Endometrial microvascular endothelial cells (primary cell): ENCODE results near the gene KCNMA1. TPM values are rescaled to one million over a fixed set of nuclear protein-coding genes. Genes with fewer than 3 reads are reported as not detected.

Experiments
- in situ Hi-C: cut with HindIII; loops from 2 replicates; pipeline ENCODE4 v1.10.0; 2017; ENCODE audit warnings: low sequenced_read_pairs, low pct_unique_long_range_greater_than_20kb; ENCODE audit errors: inconsistent ontology term
- total RNA-seq: library from RNA; depleted of rRNA; stranded (reverse); fragments of >200 nt; gene quantifications from one replicate; pipeline ENCODE4 v1.2.3, GENCODE V29; 2015; ENCODE audit errors: inconsistent ontology term

Gene KCNMA1
- total RNA-seq, 1 donor from 2014 or later = 0.09 TPM

GRCh38 chr10:77220150-77220549 lies 417.5 kb downstream of the KCNMA1 start:
- in situ Hi-C loops = no loop called here

GRCh38 chr10:77219046-77219445 lies 418.6 kb downstream of the KCNMA1 start:
- in situ Hi-C loops = no loop called here

DNA sequence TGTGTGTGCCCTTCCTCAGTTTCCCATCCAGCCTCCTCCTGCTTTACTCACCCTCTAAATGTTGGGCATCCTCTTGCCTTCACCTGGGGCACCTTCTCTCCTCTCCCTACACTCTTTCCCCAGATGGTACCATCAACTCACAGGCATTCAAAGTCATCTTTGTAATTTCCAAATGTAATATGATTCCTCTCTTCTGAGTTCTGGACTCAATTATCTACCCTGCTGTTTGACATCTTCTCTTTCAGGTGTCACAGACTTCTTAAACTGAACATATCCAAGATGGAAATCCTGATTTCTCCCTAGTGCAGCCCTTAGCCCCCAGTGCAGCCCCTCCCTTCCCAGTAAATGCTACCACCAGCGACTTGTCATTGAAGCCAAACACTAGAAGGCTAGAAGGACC lies 422.8 kb downstream of the KCNMA1 start:
- in situ Hi-C loops = no loop called here

- in situ Hi-C loops = no loop called here
Measured at GRCh38 chr10:77212632-77213031, 425.0 kb downstream of the KCNMA1 start.

GRCh38 chr10:77210645-77211044 lies 427.0 kb downstream of the KCNMA1 start:
- in situ Hi-C loops = no loop called here

DNA sequence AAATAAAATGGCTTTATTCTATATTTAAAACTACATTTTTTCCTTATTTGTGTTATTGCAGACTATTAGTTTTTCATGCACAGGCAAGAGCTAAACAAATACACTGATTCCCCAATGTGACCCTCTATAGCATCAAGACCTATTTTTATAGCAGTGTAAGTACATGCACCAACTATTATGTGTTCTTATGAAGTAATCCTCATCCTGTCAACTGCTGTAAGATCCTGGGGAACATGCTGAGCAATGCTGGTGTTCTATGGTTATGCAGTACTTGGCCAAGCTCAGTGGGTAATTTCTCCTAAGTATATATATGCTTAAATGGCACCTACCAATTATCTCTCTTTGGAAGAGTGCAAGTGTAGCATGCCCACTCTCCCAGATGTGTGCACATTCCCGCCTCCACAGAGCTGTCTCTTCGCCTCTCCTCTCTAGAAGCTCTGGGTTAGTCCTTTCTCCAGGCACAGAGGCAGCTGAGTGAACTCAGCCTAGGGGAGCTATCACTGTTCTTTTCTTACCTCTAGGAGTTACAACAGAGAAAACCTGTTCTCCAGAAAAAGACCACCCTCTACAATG lies 428.8 kb downstream of the KCNMA1 start:
- in situ Hi-C loops = no loop called here

DNA sequence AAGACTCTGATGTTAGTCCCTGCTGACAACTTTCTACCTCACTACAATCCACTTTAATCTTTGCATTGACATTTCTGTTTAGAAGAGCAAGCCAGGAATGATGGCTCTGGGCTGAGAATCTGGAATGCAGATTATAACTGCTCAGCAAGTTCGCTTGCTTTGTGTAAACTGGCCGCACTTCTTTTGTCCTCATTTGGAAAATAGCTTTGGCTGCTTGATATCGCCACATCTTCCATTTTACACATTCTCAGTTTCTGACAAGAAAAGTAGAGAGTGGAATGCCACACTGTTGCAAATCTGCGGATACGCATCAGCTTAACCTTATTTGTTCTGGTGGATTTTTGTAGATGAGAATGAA lies 429.8 kb downstream of the KCNMA1 start:
- in situ Hi-C loops = no loop called here

- in situ Hi-C loops = no loop called here
Measured at GRCh38 chr10:77207182-77207827, 430.3 kb downstream of the KCNMA1 start.

DNA sequence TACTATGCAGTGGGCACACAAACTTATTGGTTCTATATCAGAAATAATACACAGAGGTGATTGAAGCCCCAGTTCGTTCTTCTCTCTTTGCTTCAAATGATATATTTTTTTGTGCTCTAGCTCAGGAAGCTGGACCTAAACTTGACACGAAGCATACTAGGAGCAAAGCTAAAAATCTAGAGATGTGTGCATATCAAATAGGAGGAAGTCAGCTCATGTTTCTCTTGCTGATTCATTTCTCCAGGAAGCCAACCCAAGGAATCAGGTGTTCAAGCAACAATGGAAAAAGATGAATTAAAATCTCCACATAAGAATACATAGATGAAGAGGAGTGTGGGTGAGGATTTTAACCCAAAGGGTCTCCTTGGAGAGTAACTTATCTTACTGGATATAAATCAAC lies 432.5 kb downstream of the KCNMA1 start:
- in situ Hi-C loops = no loop called here

GRCh38 chr10:77204171-77204570 lies 433.4 kb downstream of the KCNMA1 start:
- in situ Hi-C loops = no loop called here

- in situ Hi-C loops = no loop called here
Measured at GRCh38 chr10:77202857-77203256, 434.8 kb downstream of the KCNMA1 start.

- in situ Hi-C loops = no loop called here
Measured at GRCh38 chr10:77201135-77202106, 436.2 kb downstream of the KCNMA1 start.

DNA sequence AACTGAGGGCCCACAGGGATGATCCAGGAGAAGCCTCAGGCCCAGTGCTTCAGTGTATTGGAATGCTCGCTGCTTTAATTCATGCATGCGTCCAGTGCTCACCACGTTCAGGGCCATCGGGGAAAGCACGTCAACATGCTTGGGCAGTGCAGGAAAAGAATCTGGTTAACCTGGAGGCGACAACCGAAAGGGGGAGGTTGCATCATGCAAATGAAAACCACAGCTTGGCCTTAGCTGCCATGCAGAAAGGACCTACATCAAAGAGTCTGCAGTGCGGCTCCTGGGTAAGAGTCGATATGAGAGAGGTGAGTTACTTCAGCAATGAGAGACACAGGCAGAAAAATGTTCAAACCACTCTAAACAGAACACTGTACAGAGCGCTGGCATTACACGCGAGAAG lies 440.1 kb downstream of the KCNMA1 start:
- in situ Hi-C loops = no loop called here

DNA sequence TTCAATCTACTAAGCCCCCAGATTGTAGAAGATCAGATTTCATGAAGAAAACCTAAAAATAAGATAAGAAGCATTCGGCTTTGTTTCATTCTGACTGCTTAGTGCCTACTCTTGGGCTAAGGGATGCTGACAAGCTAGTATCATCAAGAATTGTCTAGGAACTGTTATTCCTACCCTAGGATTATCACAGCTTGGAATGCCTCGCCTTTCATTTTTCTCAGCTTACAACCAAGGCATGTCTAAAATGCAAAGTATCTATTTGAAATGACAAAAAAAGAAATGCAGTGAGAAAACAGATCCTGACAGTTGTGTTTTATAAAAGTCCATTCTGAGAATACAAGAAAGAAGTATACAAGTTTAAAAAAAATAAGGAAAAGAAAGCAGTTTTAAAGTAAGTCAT lies 441.0 kb downstream of the KCNMA1 start:
- in situ Hi-C loops = no loop called here

- in situ Hi-C loops = no loop called here
Measured at GRCh38 chr10:77195101-77195500, 442.5 kb downstream of the KCNMA1 start.

- in situ Hi-C loops = no loop called here
Measured at GRCh38 chr10:77193001-77193400, 444.6 kb downstream of the KCNMA1 start.

DNA sequence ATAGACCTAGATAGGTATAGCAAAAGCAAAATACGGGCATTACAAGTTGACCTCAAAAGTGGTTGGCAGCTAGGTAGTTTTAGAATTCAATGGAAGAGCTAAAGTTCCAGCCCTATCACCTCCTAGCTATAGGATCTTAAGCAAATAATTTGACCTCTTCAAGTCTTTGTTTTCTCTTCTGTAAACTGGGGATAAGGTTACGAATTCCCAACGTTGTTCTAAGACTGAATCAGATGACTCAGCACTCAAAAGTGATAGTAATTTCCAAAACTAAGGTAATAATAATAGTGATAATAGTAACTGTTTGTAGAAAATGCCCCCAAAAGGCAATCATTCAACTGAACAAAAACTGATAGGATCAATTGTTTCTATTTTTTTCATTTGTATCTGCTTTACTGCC lies 445.2 kb downstream of the KCNMA1 start:
- in situ Hi-C loops = no loop called here

- in situ Hi-C loops = no loop called here
Measured at GRCh38 chr10:77191324-77192049, 446.1 kb downstream of the KCNMA1 start.

GRCh38 chr10:77190291-77190690 lies 447.3 kb downstream of the KCNMA1 start:
- in situ Hi-C loops = no loop called here
